ENCODE results near the gene TMCO4. TPM values are rescaled to one million over a fixed set of nuclear protein-coding genes. Genes with fewer than 3 reads are reported as not detected.

Gene TMCO4
- total RNA-seq, 2 donors from 2014 or later: 26.9 to 44.1 TPM

DNA sequence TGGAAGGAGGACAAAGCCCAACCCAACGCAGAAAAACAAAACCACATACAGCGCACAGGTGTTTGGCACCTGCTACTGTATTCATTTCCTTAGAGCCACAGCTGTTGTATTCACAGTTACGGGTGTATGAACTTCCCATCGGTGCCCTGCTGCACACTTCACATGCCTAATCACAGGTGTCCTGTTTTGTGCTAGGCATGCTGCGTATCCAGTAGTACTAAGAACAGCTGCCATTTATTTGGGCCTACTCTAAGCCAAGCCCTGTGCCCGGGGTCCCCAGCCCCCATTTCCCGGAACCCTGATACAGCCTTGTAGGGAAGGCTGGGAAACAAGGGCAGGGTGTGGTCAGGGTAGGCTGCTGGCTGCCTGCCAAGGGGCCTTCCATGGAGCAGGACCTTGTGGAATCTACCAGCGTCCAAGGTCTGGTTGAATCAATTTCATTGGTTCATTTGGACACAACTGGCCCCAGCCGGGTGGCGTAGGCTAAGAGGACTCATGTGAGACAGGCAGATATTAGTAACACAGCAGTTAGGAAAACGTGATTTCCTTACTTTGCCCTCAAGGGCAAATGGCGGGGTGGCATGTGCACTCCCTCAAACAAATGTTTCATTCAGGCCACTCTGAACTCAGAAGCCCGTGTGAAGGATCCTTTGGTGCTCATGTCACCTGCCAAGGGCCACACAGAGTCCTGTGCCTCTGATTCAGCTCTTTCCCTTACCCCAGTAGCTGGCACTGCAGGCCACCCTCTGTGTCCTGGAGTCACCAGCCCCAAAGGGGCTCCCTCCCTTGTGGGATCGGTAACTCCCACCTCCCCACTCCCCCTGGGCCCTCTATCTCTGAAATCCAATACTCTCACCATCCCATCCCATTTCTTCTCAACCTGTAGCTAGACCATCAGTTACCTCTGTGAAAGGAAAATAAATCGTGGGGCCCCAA is 16.4 kb upstream of the TMCO4 start:
- Histone ChIP-seq H3K9ac (ENCODE audit: low read depth in 2 of 2, low read length in 2 of 2) (peak overlapping the region in 1 of 2 donors; percentile 94), H3K27me3 (no peaks in the 10 kb centered on the region), H3K4me1 (no peaks in the 10 kb centered on the region), H3K9me3 (no peaks in the 10 kb centered on the region), H3K36me3 (no peaks in the 10 kb centered on the region), H3K4me3 (no peak overlapping the region), H3K27ac (peak overlapping the region; percentile 87)
- TF ChIP-seq, protein P1, sequence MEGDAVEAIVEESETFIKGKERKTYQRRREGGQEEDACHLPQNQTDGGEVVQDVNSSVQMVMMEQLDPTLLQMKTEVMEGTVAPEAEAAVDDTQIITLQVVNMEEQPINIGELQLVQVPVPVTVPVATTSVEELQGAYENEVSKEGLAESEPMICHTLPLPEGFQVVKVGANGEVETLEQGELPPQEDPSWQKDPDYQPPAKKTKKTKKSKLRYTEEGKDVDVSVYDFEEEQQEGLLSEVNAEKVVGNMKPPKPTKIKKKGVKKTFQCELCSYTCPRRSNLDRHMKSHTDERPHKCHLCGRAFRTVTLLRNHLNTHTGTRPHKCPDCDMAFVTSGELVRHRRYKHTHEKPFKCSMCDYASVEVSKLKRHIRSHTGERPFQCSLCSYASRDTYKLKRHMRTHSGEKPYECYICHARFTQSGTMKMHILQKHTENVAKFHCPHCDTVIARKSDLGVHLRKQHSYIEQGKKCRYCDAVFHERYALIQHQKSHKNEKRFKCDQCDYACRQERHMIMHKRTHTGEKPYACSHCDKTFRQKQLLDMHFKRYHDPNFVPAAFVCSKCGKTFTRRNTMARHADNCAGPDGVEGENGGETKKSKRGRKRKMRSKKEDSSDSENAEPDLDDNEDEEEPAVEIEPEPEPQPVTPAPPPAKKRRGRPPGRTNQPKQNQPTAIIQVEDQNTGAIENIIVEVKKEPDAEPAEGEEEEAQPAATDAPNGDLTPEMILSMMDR (IDR thresholded peaks at IDR 0.05): no peak
- peak; percentile 93 for DNase-seq
- intact Hi-C loops (cut with DNase I): loop anchor here (5.0 kb wide), 1 partner anchor 46 kb away; no protein-coding TSS in a partner anchor

DNA sequence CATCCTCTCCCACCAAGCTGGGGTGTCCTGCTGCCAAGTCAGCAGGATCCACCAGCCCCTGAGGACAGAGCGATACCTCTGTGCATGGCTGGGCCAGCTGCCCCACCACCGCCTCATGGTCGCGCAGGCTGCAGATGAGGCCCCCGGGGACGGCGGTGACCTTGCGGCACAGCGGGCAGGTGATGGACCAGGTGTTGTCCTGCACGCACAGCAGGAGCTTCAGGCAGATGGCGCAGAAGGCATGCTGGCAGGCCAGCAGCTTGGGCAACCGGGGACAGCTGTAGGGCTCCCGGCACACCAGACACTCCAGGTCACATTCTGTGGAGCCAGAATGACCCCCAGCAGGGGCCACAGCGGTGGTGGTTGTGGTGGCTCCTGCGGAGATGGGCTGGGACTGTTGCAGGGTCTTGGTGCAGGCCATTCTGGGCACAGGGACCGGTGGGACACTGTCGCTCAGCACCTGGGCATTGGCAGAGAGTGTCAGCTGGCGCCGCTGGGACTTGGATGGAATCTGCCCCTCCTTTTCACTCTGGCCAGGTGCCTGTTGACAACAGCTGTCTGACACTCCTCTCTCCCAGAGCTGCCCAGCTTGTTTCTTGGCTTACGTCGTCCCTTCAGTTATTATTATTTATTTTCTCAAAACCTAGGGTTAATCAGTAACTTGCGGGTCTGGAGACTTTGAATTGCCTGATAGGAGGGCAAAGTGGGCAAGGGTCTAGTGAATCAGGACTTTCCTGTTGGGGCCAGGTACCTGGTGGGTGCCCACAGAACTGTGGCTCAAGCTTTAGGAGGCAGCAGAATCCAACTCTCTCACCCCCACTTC is 15.2 kb upstream of the TMCO4 start, which contains the start of gene RNF186:
Gene RNF186, minus strand, starts transcription at position 603 of the 823 bp plus-strand sequence. Its CDS starts 182 bp downstream, at position 421.
- peak within 1 kb of the TSS; percentile 87 for H3K27ac ChIP-seq
- no peaks in the 10 kb centered on the region for H3K27me3 ChIP-seq
- no peaks in the 10 kb centered on the region for H3K4me1 ChIP-seq
- DNase-seq: peak; percentile 91
- H3K9ac ChIP-seq (ENCODE audit: low read depth in 2 of 2, low read length in 2 of 2): peak within 1 kb of the TSS; percentile 63 to 94
- H3K4me3 ChIP-seq: peak within 1 kb of the TSS; percentile 59
- H3K9me3 ChIP-seq: no peaks in the 10 kb centered on the region
- no peaks in the 10 kb centered on the region for H3K36me3 ChIP-seq
- TF ChIP-seq, protein P1 (IDR thresholded peaks at IDR 0.05): no peak
- intact Hi-C loops (cut with DNase I): loop anchor here (5.0 kb wide), 1 partner anchor 47 kb away; no protein-coding TSS in a partner anchor

DNA sequence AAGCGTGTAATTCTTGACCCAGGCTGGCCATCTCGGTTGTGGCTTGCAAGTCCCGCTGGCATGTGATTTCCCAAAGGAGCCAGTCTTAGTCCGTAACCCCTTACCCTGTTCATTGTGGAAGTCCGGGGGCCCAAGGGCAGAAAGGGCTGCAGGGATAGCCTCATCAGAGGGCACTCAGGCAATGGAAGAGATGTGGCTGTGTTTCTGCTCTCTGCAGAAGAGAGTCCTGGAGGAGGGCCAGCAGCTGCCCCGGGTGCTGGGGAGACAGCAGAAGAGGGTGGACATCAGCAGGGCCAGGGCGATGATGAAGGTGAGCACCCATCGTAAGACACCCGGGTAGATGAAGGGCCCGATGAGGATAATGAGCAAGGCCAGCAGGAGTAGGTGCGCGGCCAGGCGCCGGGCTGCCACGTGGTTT is 14.5 kb upstream of the TMCO4 start:
- H3K4me3 ChIP-seq: peak overlapping the region; percentile 59
- peak overlapping the region; percentile 87 for H3K27ac ChIP-seq
- no peak for DNase-seq
- peak overlapping the region; percentile 63 to 94 for H3K9ac ChIP-seq (ENCODE audit: low read depth in 2 of 2, low read length in 2 of 2)
- H3K4me1 ChIP-seq: no peaks in the 10 kb centered on the region
- H3K27me3 ChIP-seq: no peaks in the 10 kb centered on the region
- H3K9me3 ChIP-seq: no peaks in the 10 kb centered on the region
- intact Hi-C loops (cut with DNase I): no loop called here
- TF ChIP-seq, protein P1 (IDR thresholded peaks at IDR 0.05): no peak
- H3K36me3 ChIP-seq: no peaks in the 10 kb centered on the region

DNA sequence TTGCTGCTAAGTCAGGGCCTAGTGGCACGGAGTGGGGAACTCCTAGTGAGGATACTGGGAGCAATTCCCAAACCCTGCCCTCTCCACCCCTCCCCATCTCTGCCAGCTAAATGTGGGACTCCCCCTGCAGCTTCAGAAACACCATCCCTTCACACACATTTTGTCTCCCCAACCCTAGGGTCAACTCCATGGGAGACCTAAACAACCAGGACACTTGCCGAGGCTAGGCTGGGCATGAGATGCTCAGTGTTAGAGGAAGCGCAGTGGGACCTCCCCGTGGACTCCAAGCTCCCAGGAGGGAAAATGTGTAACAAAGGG is 13.9 kb upstream of the TMCO4 start:
- no peaks in the 10 kb centered on the region for H3K27me3 ChIP-seq
- intact Hi-C loops (cut with DNase I): no loop called here
- H3K4me1 ChIP-seq: no peaks in the 10 kb centered on the region
- H3K27ac ChIP-seq: peak overlapping the region; percentile 87
- DNase-seq: no peak
- H3K36me3 ChIP-seq: no peaks in the 10 kb centered on the region
- H3K4me3 ChIP-seq: peak overlapping the region; percentile 59
- no peaks in the 10 kb centered on the region for H3K9me3 ChIP-seq
- TF ChIP-seq, protein P1 (IDR thresholded peaks at IDR 0.05): no peak
- H3K9ac ChIP-seq (ENCODE audit: low read depth in 2 of 2, low read length in 2 of 2): peak overlapping the region in 1 of 2 donors; percentile 94
